ENCODE measurements around the gene IPO8. TPM values are rescaled to one million over a fixed set of nuclear protein-coding genes. Genes with fewer than 3 reads are reported as not detected.
A peak's percentile ranks its signal among the peaks of the same experiment; 100 is the strongest.

Gene IPO8
- total and polyA plus RNA-seq, 12 donors = 7.3 to 30.7 (median 23.8) TPM

- 96 to 99% methylated on average over 2 of the region's 2 CpGs for WGBS, 2 donors
- Histone ChIP-seq H3K4me1 (no peaks in the 10 kb centered on the region), H3K4me3 (no peak overlapping the region), H3K36me3 (peaks cover 0 to 80% (median 27%) of the 10 kb centered on the region in 9 donors), H3K27me3 (no peaks in the 10 kb centered on the region), H3K9me3 (no peaks in the 10 kb centered on the region), H3K27ac (no peak overlapping the region)
- ATAC-seq = no peak
- DNase-seq = no peak
- TF ChIP-seq CTCF (IDR thresholded peaks at IDR 0.05) = no peak
- intact Hi-C loops (cut with DNase I) = no loop called here
Observed at GRCh38 chr12:30640392-30640791, 55.3 kb downstream of the IPO8 start.

GRCh38 chr12:30635385-30635784 lies 60.3 kb downstream of the IPO8 start:
- WGBS, 2 donors = 96 to 100% methylated on average over 2 of the region's 2 CpGs
- no peak for TF ChIP-seq CTCF (IDR thresholded peaks at IDR 0.05)
- DNase-seq = no peak
- intact Hi-C loops (cut with DNase I) = no loop called here
- ATAC-seq = no peak
- H3K9me3 ChIP-seq = no peaks in the 10 kb centered on the region
- no peak overlapping the region for H3K27ac ChIP-seq
- peaks cover 0 to 99% (median 38%) of the 10 kb centered on the region in 9 donors for H3K36me3 ChIP-seq
- peaks cover 0 to 10% (median 0%) of the 10 kb centered on the region in 9 donors for H3K4me1 ChIP-seq
- H3K4me3 ChIP-seq = no peak overlapping the region
- no peaks in the 10 kb centered on the region for H3K27me3 ChIP-seq

- ATAC-seq (peak in 6 of 8 donors; percentile 53 to 74 (median 63)), DNase-seq (peak in 1 of 2 donors; percentile 9)
- Histone ChIP-seq H3K4me1 (peaks cover 0 to 10% (median 0%) of the 10 kb centered on the region in 9 donors), H3K36me3 (peaks cover 0 to 93% (median 41%) of the 10 kb centered on the region in 9 donors), H3K9me3 (no peaks in the 10 kb centered on the region), H3K4me3 (no peak overlapping the region), H3K27me3 (no peaks in the 10 kb centered on the region), H3K27ac (no peak overlapping the region)
- WGBS, 2 donors = 66 to 67% methylated on average over 6 of the region's 6 CpGs
- intact Hi-C loops (cut with DNase I) = no loop called here
- no peak for TF ChIP-seq CTCF (IDR thresholded peaks at IDR 0.05)
Observed at GRCh38 chr12:30631740-30632139, 63.9 kb downstream of the IPO8 start.

- no peak for TF ChIP-seq CTCF (IDR thresholded peaks at IDR 0.05)
- no peak for ATAC-seq
- intact Hi-C loops (cut with DNase I) = no loop called here
- no peak for DNase-seq
- Histone ChIP-seq H3K9me3 (no peaks in the 10 kb centered on the region), H3K36me3 (peaks cover 0 to 85% (median 36%) of the 10 kb centered on the region in 9 donors), H3K4me1 (peaks cover 0 to 10% (median 0%) of the 10 kb centered on the region in 9 donors), H3K27ac (no peak overlapping the region), H3K27me3 (no peaks in the 10 kb centered on the region), H3K4me3 (no peak overlapping the region)
- 54 to 63% methylated on average over 3 of the region's 3 CpGs for WGBS, 2 donors
Observed at GRCh38 chr12:30630979-30631285, 64.7 kb downstream of the IPO8 start.

All from heart right ventricle (tissue), 16 donors.